Large intestine (tissue), 3 donors: ENCODE data around the gene GSTT4. TPM values are rescaled to one million over a fixed set of nuclear protein-coding genes. Genes with fewer than 3 reads are reported as not detected.
"Not testable (repeated sequence)": the region's sequence is repeated elsewhere in the genome, so short reads cannot be mapped to it uniquely, and the experiment has no call there.

Experiments
- DNase-seq, 2 donors: peaks; one replicate each; pipeline versions ENCODE4 v3.0.0 to v3.0.0-alpha.2; 2013
- H3K27ac ChIP-seq: one replicate; pipeline ENCODE4 v1.5.1; 2013; ENCODE audit warnings: low read length
- H3K27me3 ChIP-seq: 2 replicates; pipeline ENCODE4 v1.6.1; 2013; ENCODE audit warnings: low read length; ENCODE audit not compliant: control insufficient read depth, insufficient read depth
- H3K36me3 ChIP-seq: 2 replicates; pipeline ENCODE4 v1.6.1; 2013; ENCODE audit warnings: low read length; ENCODE audit not compliant: control insufficient read depth, insufficient read depth
- H3K4me1 ChIP-seq: one replicate; pipeline ENCODE4 v1.6.1; 2013; ENCODE audit warnings: low read length; ENCODE audit not compliant: control insufficient read depth, insufficient read depth
- H3K4me3 ChIP-seq: one replicate; pipeline ENCODE4 v1.5.1; 2013; ENCODE audit warnings: low read length
- H3K9me3 ChIP-seq: one replicate; pipeline ENCODE4 v1.6.1; 2013; ENCODE audit warnings: mild to moderate bottlenecking, low read depth, low read length, moderate library complexity; ENCODE audit not compliant: control insufficient read depth
- WGBS: methylation state at CpG from one replicate; pipeline ENCODE4 v1.1.5; 2013; ENCODE audit warnings: low lambda C conversion rate; ENCODE audit not compliant: insufficient coverage; 5-methylcytosine and 5-hydroxymethylcytosine counted together
- polyA plus RNA-seq: library from polyadenylated mRNA; unstranded; fragments of 120-200 nt; gene quantifications from one replicate; pipeline ENCODE4 v1.2.1, GENCODE V29; 2013

GSTT4 gene
- polyA plus RNA-seq, 1 donor = not detected

- not testable (repeated sequence) for H3K4me3 ChIP-seq, DNase-seq, H3K27me3 ChIP-seq, H3K9me3 ChIP-seq, H3K27ac ChIP-seq, H3K4me1 ChIP-seq
- peaks cover 26% of the 10 kb centered on the region for H3K36me3 ChIP-seq
- no CpG with 5 or more reads among the region's 3 CpGs for WGBS
These were observed 33.3 kb downstream of the GSTT4 start for GRCh38 chr22:23971927-23972326.

GRCh38 chr22:23970816-23971486 lies 34.3 kb downstream of the GSTT4 start:
- Histone ChIP-seq H3K9me3 (no peaks in the 10 kb centered on the region), H3K36me3 (peaks cover 26% of the 10 kb centered on the region), H3K27ac (no peak overlapping the region), H3K4me3 (no peak overlapping the region), H3K4me1 (no peaks in the 10 kb centered on the region), H3K27me3 (no peaks in the 10 kb centered on the region)
- DNase-seq = peak in 1 of 2 donors; percentile 2
- no CpG with 5 or more reads among the region's 6 CpGs for WGBS

- DNase-seq = no peak
- Histone ChIP-seq H3K36me3 (peaks cover 26% of the 10 kb centered on the region), H3K4me3 (no peak overlapping the region), H3K9me3 (no peaks in the 10 kb centered on the region), H3K27me3 (no peaks in the 10 kb centered on the region), H3K4me1 (no peaks in the 10 kb centered on the region), H3K27ac (no peak overlapping the region)
- 100% methylated on average over 1 of the region's 5 CpGs for WGBS
These were observed 35.0 kb downstream of the GSTT4 start for GRCh38 chr22:23970201-23970641.

GRCh38 chr22:23969071-23969470 lies 36.2 kb downstream of the GSTT4 start:
- no CpG with 5 or more reads among the region's 3 CpGs for WGBS
- Histone ChIP-seq H3K27ac (no peak overlapping the region), H3K36me3 (peaks cover 26% of the 10 kb centered on the region), H3K9me3 (no peaks in the 10 kb centered on the region), H3K27me3 (no peaks in the 10 kb centered on the region), H3K4me3 (no peak overlapping the region), H3K4me1 (no peaks in the 10 kb centered on the region)
- no peak for DNase-seq

- H3K4me1 ChIP-seq, H3K27ac ChIP-seq, H3K4me3 ChIP-seq, H3K9me3 ChIP-seq, DNase-seq, H3K27me3 ChIP-seq: not testable (repeated sequence)
- WGBS = no CpG with 5 or more reads among the region's 30 CpGs
- H3K36me3 ChIP-seq = peaks cover 22% of the 10 kb centered on the region
These were observed 38.7 kb downstream of the GSTT4 start, which contains the start of gene DDTL for GRCh38 chr22:23966568-23966967. TSS of gene DDTL (plus strand) at chr22:23966888. CDS start at chr22:23966915, 27 bp downstream.

GRCh38 chr22:23966094-23966493 lies 39.2 kb downstream of the GSTT4 start:
- not testable (repeated sequence) for H3K4me3 ChIP-seq, H3K27me3 ChIP-seq, H3K9me3 ChIP-seq, H3K4me1 ChIP-seq, DNase-seq, H3K27ac ChIP-seq
- WGBS = no CpG with 5 or more reads among the region's 18 CpGs
- peaks cover 17% of the 10 kb centered on the region for H3K36me3 ChIP-seq

- not testable (repeated sequence) for H3K9me3 ChIP-seq, H3K4me1 ChIP-seq, H3K27me3 ChIP-seq, DNase-seq, H3K27ac ChIP-seq, H3K4me3 ChIP-seq, H3K36me3 ChIP-seq
- no CpG with 5 or more reads among the region's 43 CpGs for WGBS
These were observed 44.0 kb downstream of the GSTT4 start, which contains the start of gene GSTT2B for GRCh38 chr22:23961084-23961771. TSS of gene GSTT2B (minus strand) at chr22:23961195. CDS start at chr22:23961131, 64 bp downstream.

GRCh38 chr22:23956301-23956900 lies 48.9 kb downstream of the GSTT4 start:
- not testable (repeated sequence) for H3K9me3 ChIP-seq, H3K27ac ChIP-seq, H3K4me3 ChIP-seq, H3K36me3 ChIP-seq, H3K4me1 ChIP-seq, H3K27me3 ChIP-seq
- peak; percentile 56 to 66 for DNase-seq
- WGBS = 13% methylated on average over 3 of the region's 12 CpGs

- WGBS = no CpG with 5 or more reads among the region's 8 CpGs
- H3K4me1 ChIP-seq, DNase-seq, H3K9me3 ChIP-seq, H3K27me3 ChIP-seq, H3K27ac ChIP-seq, H3K36me3 ChIP-seq, H3K4me3 ChIP-seq: not testable (repeated sequence)
These were observed 49.4 kb downstream of the GSTT4 start for GRCh38 chr22:23955886-23956285.

- WGBS = no CpG with 5 or more reads among the region's 6 CpGs
- not testable (repeated sequence) for H3K4me3 ChIP-seq, H3K9me3 ChIP-seq, H3K4me1 ChIP-seq, H3K27ac ChIP-seq, DNase-seq, H3K27me3 ChIP-seq, H3K36me3 ChIP-seq
These were observed 50.3 kb downstream of the GSTT4 start for GRCh38 chr22:23954991-23955305.
